Right kidney (tissue), 1 donor: ENCODE data around the gene CATSPERB.
"Not testable (repeated sequence)": the region's sequence is repeated elsewhere in the genome, so short reads cannot be mapped to it uniquely, and the experiment has no call there.

Experiments
- DNase-seq: peaks from one replicate; pipeline ENCODE4 v3.0.0-alpha.2; 2016

The CATSPERB gene

DNA sequence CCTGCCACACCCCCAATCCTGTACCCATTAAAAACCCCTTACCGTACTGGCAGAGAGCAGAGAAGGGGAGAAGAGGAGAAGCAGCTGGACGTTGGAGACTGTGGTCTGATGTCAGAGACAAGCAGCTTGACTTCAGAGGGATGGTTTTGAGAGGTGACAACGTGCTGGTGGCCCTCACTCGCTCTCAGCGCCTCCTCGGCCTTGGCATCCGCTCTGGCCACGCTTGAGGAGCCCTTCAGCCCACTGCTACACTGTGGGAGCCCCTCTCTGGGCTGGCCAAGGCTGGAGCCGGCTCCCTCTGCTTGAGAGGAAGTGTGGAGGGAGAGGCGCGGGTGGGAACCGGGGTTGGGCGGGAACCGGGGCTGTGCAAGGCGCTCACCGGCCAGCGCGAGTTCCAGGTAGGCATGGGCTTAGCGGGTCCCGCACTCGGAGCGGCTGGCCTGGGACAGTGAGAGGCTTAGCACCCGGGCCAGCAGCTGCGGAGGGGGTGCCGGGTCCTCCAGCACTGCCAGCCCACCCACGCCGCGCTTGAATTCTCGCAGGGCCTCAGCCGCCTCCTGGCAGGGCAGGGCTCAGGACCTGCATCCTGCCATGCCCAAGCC lies 154.2 kb downstream of the CATSPERB start:
- no peak for DNase-seq

DNA sequence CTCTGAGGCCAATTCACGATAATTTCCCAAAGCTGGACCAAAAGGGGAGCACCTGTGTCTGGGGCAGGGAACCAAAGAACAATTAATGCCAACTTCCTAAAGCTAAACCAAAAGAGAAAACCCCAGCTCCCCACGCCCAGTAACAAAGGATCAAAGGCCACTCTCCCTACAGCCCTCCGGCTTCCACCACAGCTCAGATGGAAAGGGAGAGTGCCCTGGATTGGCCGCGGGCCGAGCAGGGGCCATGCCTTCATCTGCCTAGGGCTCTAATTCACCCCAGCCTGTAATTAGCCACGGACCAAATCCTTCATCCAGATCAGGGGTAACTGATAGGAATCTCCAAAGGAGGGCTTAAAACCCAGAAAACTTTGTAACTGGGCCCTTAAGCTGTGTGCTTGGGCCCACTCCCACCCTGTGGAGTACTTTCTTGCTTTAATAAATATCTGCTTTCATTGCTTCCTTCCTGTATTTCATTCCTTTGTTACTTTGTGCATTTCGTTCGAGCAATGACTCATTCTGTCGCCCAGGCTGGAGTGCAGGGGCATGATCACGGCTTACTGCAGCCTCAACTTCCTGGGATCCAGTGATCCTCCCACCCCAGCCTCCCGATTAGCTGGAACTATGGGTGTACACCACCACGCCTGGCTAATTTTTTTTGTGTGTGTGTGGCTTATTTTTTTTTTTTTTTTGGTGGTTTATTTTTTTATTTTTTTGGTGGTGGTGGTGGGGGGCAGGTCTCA lies 156.2 kb downstream of the CATSPERB start:
- DNase-seq: peak; percentile 19

DNA sequence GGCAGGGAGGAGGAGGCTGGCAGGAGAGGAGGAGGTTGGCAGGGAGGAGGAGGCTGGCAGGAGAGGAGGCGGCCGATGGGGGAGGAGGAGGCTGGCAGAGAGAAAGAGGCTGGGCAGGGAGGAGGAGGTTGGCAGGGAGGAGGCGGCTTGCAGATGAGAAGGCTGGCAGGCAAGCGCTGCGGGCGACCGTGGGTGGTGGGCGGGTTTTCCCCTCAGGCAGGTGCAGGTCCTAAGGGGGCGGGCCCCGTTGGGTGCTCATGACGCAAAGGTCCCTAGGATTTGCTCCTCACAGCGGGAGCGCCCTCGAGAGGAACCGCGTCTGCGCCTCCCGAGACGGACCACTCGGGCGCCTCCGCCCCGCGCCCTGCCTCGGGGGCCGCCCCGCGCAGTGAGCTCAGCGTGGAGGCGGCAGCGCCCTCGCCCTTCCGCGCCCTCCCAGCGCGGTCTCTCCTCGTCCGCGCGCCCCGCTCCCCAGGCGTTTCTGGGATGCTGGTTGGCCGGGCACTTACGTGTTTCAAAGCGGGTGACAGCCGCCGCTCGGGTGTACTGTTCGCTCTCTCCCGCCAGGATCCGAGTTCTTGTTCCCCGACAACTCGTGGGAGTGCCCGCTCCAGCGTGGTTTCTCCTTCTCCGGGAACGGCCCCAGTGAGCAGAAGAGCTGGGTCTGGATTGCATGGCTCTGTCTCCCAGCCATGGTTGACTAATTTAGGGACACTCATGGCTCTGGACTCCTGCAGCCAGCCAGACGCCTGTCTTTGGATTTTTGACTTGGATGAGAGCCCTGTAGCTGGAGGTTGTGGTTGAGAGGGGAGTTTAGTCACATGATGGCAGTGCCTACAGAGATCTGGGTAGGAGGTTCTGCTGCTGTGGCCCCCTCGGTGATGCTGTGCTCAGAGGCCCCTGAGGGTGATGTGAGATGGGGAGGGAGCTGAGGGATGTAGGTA lies 157.7 kb downstream of the CATSPERB start:
- DNase-seq: peak; percentile 68

DNA sequence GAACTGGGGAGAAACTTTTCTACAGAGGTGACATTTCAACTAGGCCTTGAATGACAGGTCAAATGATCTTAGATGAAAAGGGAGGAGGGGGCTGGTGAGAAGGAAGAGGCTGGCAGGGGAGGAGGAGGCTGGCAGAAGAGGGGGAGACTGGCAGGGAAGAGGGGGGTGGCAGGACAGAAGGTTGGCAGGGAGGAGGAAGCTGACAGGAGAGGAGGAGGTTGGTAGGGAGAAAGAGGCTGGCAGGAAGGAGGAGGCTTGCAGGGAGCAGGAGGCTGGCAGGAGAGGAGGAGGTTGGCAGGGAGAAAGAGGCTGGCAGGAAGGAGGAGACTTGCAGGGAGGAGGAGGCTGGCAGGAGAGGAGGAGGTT lies 158.4 kb downstream of the CATSPERB start:
- no peak for DNase-seq

DNA sequence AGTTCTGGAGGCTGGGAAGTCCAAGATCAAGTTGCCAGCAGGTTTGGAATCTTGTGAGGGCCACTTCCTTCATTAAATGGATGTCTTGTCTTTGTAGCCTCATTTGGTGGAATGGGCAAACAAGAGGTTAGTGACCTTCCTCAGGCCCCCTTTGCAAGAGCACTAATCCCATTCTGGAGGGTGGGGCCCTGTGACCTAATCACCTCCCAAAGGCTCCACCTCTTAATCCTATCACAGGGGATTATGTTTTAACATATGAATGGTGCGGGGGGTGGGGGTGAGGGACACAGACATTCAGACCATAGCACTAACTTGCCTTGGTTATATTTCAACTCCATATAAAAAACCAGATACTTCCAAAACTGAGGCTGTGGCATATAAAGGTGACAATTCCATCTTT lies 161.9 kb downstream of the CATSPERB start:
- DNase-seq: no peak

DNA sequence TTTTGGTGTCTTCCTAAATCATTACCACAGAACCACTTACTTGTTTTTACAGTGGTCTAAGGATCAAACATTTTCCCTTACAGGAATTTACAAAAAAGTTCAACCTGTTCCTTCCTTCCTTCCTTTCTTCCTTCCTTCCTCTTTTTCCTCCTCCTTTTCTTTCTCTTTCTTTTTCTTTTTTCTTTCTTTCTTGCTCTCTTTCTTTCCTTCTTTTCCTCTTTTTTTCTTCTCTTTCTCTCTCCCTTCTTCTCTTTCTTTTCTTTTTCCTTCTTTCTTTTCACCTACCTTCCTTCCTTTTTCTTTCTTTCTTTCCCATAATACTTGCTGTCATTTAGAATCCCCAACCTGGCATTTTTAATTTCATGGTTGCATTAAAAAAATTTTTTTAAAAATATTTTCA lies 162.6 kb downstream of the CATSPERB start:
- DNase-seq: no peak

DNA sequence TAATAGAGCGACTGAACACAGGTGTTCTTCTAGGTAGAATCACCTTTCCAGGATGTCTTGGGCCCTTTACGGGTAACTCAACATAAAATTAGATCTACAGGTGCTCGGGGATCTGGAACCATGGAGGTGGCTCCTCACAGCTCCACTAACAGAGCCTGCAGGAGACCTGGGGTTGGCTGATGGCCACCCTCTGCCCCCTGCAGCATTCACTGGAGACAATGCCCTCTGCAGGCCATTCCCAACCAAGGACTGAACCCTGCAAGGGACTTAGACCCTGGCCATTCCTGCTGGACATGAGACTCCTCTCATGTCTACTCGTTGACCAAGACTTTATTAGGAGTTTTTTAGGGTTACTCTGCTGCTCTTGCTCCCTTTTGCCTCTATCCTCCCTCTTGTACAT lies 163.3 kb downstream of the CATSPERB start:
- no peak for DNase-seq

DNA sequence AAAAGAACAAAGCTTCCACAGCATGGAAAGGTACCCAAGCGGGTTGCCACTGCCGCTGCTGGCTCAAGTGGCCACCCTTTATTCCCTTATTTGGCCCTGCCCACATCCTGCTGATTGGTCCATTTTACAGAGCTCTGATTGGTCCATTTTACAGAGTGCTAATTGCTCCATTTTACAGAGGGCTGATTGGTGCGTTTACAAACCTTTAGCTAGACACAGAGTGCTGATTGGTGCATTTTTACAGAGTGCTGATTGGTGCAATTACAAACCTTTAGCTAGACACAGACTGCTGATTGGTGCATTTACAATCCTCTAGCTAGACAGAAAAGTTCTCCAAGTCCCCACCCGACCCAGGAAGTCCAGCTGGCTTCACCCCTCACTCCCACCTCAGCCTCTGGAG lies 164.1 kb downstream of the CATSPERB start:
- not testable (repeated sequence) for DNase-seq

DNA sequence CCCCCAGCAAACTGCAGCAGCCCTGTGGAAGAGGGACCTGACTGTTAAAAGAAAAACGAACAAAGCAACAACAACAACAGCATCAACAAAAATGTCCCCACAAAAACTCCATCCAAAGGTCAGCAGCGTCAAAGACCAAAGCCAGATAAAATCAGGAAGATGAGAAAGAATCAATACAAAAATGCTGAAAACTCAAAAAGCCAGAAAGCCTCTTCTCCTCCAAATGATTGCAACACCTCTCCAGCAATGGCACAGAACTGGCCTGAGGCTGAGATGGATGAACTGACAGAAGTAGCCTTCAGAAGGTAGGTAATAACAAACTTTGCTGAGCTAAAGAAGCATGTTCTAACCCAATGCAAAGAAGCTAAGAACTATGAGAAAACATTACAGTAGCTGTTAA lies 176.4 kb downstream of the CATSPERB start:
- DNase-seq: no peak

DNA sequence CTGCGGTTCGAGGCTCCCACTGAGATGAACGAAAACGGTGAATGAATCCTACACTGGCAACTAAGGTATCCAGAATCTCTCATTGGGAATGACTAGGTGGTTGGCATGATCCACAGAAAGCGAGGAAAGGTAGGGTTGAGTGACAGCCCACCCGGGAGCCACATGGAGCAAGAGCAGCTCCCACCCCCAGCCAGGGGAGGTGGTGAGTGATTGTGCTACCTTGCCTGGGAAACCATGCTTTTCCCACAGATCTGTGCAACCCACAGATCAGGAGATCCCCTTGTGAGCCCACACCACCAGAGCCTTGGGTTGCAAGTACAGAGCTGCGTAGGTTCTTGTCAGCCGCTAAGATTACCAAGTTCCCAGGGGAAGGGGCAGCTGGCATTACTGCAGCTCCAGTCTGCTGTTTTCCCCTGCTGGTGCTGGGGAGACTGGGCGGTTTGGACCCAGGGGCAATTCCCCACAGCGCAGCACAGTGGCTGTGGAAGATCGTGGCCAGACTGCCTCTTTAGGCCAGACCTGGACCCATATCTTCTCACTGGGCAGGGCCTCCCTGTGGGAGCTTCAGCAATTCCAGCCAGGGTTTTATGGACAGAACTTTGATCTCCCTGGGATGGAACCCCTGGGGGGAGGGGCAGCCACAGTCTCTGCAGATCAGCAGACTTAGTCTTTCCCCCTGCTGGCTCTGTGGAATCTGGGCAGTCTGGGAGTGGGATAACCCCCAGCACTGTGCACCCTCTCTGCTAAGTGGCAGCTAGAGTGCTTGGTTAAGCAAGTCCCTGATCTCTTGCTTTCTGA lies 177.2 kb downstream of the CATSPERB start:
- DNase-seq: no peak

DNA sequence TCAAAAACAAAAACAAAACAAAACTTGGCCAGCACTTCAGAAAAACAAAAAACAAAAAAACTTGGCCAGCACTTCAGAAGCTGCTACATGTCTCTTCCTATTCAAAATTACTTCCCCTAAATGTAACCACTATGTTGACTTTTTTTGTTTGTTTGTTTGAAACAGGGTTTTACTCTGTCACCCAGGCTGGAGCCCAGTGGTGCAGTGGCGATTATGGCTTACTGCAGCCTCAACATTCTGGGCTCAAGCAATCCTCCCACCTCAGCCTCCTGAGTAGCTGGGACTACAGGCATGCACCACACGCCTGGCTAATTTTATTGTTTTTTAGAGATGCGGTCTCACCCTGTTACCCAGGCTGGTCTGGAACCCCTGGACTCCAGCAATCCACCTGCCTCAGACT lies 183.8 kb downstream of the CATSPERB start:
- DNase-seq: no peak

DNA sequence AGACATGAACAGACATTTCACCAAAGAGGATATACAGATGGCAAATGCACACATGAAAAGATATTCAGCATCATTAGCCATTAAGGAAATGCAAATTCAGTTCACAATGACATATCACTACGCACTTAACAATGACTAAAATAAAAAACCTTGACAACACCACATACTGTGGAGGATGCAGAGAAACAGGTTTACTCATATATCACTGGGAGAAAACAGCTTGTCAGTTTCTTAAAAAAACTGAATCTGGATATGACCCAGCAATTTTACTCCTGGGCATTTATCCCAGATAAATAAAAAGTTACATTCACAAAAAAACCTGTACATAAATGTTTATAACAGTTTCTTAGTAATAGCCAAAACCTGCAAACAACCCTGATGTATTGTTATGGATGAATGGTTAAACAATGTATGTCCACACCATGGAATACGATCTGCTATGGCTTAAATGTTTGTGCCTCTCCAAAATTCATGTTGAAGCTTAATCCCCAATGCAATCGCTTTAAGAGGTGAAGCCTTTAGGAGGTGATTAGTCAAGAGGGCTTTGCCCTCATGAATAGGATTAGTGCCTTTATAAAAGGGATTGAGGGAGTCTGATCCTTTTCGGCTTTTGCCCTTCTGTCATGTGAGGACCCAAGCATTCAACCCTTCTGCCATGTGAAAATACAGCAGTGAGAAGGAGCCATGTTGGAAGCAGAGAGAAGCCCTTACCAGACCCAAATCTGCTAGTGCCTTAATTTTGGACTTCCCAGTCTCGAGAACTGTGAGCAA lies 185.8 kb downstream of the CATSPERB start:
- no peak for DNase-seq

DNA sequence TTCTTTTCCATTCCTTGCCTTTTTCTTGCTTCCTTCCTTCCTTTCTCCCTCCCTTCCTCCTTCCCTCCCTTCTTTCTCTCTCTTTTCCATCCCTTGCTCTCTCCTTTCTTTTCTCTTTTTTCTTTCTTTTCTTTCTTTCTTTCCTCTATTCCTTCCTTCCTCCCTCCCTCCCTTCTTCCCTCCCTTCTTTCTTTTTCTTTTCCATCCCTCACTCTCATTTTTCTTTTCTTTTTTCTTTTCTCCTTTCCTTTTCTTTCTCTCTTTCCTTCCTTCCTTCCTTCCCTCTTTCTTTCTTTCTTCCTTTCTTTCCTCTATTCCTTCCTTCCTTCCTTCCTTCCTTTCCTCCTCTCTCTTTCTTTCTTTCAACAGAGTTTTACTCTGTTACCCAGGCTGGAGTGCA lies 186.7 kb downstream of the CATSPERB start:
- no peak for DNase-seq

DNA sequence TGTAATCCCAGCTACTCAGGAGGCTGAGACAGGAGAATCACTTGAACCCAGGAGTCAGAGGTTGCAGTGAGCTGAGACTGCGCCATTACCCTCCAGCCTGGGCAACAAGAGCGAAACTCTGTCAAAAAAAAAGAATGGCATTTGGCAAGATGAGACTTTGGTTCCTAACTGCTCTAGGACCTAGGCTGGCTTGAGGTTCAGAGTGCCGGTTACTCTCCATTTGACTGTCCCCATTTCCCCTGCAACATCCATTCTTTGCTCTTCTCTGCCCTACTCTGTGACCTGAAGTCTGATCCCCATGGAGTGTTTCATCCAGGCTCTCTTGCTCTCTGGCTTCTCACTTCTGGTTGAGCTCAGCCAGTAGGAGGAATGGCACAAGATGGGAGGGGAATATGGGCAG lies 195.6 kb downstream of the CATSPERB start:
- no peak for DNase-seq

DNA sequence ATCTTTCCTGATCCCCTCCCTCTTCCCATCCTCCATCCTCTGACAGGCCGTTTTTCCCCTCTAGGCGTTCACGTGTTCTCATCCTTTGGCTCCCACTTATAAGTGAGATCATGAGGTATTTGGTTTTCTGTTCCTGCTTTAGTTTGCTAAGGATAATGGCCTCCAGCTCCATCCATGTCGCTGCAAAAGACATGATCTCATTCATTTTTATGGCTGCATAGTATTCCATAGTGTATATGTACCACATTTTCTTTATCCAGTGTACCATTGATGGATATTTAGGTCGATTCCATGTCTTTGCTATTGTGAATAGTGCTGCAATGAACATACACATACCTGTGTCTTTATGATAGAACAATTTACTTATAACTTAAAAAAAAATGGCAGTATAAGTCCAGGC lies 197.8 kb downstream of the CATSPERB start:
- not testable (repeated sequence) for DNase-seq

DNA sequence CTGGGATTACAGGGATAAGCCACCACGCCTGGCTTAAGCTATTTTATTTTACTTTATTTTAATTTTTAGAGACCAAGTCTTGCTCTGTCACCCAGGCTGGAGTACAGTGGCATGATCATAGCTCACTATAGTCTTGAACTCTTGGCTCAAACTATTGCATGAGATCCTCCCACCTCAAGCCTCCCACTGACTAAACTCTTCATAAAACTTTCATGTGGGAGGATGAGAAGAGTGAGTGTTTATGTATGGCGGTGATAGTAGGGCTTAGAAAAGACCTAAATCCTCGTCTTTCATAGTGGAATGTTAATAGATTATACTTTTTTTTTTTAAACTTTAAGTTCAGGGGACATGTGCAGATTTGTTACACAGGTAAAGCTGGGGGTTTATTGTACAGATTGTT lies 198.3 kb downstream of the CATSPERB start:
- no peak for DNase-seq
